Activated T-helper 1 cell treated with anti-CD3 and anti-CD28 coated beads, Interleukin-12 subunit alpha, Interleukin-12 subunit beta, Interleukin-2, Interleukin-4 antibody, amounts not matched to agents 30 ng/mL and 10 ng/mL and 1 ng/mL, durations not matched to agents 14 hours and 24 hours and 36 hours (primary cell): ENCODE results near the gene LUC7L2. TPM values are rescaled to one million over a fixed set of nuclear protein-coding genes. Genes with fewer than 3 reads are reported as not detected.
"Not testable (repeated sequence)": the region's sequence is repeated elsewhere in the genome, so short reads cannot be mapped to it uniquely, and the experiment has no call there.

Experiments
- DNase-seq: peaks from one replicate; pipeline ENCODE4 v3.0.0; 2021; ENCODE audit warnings: low spot score
- H3K27ac Mint-ChIP-seq: one replicate; pipeline ENCODE4 v1.8.0; 2021; ENCODE audit warnings: mild to moderate bottlenecking, mixed read lengths
- H3K27me3 Mint-ChIP-seq: one replicate; pipeline ENCODE4 v1.8.0; 2022; ENCODE audit warnings: mild to moderate bottlenecking, moderate library complexity, mixed read lengths; ENCODE audit not compliant: insufficient read depth
- H3K36me3 Mint-ChIP-seq: one replicate; pipeline ENCODE4 v1.8.0; 2021; ENCODE audit warnings: low read depth, mixed read lengths
- H3K4me1 Mint-ChIP-seq: one replicate; pipeline ENCODE4 v1.8.0; 2021; ENCODE audit warnings: low read depth, mixed read lengths
- H3K4me3 Mint-ChIP-seq: one replicate; pipeline ENCODE4 v1.8.0; 2021; ENCODE audit warnings: mild to moderate bottlenecking, moderate library complexity, mixed read lengths
- H3K9me3 Mint-ChIP-seq: one replicate; pipeline ENCODE4 v1.8.0; 2021; ENCODE audit warnings: mixed read lengths
- intact Hi-C: fragments of 100-400 bp; cut with micrococcal nuclease; formaldehyde crosslinking; loops from one replicate; pipeline ENCODE4 v1.15.1; 2024
- total RNA-seq: library from RNA; stranded (reverse); gene quantifications from 2 replicates; pipeline ENCODE4 v1.2.3, GENCODE V29; 2022

The LUC7L2 gene
- 179 and 194 TPM in 2 replicates for total RNA-seq

DNA sequence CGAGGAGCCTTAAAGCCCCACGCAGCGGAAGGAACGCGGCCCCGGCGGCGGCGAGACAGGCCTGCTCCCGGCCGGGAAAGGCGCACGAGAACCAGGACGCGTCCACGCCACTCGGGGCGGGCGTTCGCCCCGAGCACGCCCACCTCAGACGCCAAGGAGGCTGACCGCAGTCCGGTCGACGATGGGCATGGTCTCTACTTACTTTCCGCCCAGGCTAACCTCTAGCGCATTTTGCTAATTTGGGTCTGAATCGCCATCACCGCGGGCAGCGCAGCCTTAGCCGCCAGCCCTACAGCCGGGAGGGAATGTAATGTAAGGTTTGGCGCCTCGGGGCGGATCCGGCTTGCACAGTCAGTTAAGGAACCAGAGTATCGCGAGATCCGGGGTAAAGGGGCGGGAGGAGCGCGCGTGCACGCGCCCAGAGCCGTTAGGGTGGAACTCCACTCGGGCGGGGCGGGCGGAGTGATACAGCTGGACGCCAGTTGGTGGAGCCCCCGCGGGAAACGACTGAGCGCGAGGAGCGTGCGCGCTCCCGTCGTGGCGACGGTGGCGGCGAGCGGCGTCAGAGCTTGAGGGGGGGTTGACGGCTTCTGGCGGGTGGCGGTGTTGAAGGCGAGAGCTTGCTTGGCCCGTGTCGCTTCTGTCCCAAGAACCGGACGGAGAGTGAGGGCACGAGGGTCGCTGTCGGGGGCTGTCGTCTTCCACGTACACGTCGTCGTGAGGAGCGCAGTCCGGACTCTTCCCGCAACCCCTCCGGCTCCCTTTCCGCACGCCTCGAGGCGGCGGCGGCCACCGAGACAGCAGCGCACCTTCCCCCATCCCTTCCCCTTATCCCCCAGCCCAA lies at the start of gene LUC7L2:
TSS of gene LUC7L2 (plus strand) at position 529 of the 844 bp plus-strand sequence. CDS start 368 bp downstream, outside the sequence.
- Mint-ChIP-seq H3K4me3 (peak within 1 kb of the TSS; percentile 88), H3K9me3 (no peaks in the 10 kb centered on the region), H3K36me3 (peaks cover 19% of the 10 kb centered on the region), H3K4me1 (peaks cover 29% of the 10 kb centered on the region), H3K27ac (peak within 1 kb of the TSS; percentile 97), H3K27me3 (no peaks in the 10 kb centered on the region)
- peak; percentile 99 for DNase-seq
- intact Hi-C loops = loop anchor here (1.0 to 10.0 kb wide), 9 partner anchors 19 to 1655 kb away; partner anchors contain the start of genes HIPK2, KDM7A, MKRN1 and MRPS33

- Mint-ChIP-seq H3K27ac (no peak overlapping the region), H3K4me3 (no peak overlapping the region), H3K9me3 (no peaks in the 10 kb centered on the region), H3K27me3 (peaks cover 3% of the 10 kb centered on the region), H3K36me3 (no peaks in the 10 kb centered on the region), H3K4me1 (no peaks in the 10 kb centered on the region)
- DNase-seq = no peak
- intact Hi-C loops = no loop called here
Observed at GRCh38 chr7:139317939-139318505, 41.7 kb upstream of the LUC7L2 start.

GRCh38 chr7:139321071-139321745 lies 38.5 kb upstream of the LUC7L2 start:
- Mint-ChIP-seq H3K4me1 (no peaks in the 10 kb centered on the region), H3K36me3 (no peaks in the 10 kb centered on the region), H3K27me3 (peaks cover 6% of the 10 kb centered on the region), H3K9me3 (no peaks in the 10 kb centered on the region), H3K4me3 (no peak overlapping the region), H3K27ac (no peak overlapping the region)
- DNase-seq = no peak
- intact Hi-C loops = no loop called here

- H3K36me3 Mint-ChIP-seq, H3K4me1 Mint-ChIP-seq, H3K9me3 Mint-ChIP-seq, H3K27me3 Mint-ChIP-seq, H3K4me3 Mint-ChIP-seq, intact Hi-C loops, DNase-seq, H3K27ac Mint-ChIP-seq: not testable (repeated sequence)
Observed at GRCh38 chr7:139324709-139325108, 35.0 kb upstream of the LUC7L2 start.

DNA sequence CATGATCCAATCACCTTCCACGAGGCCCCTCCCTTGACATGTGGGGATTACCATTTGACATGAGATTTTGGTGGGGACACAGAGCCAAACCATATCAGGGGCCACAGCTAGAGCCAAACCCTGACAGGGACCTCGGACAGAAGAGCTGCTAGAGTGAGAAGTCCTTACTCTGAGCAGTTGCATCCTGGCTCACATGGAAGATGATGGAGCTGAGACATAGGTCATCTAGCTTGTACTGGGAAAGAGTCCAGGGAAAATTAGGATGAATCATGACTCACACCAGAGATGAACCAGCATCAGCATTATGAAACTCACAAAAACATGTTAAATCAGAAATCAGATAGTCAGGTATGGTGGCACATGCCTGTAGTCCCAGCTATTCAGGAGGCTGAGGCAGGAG lies 31.3 kb upstream of the LUC7L2 start:
- Mint-ChIP-seq H3K27me3 (peaks cover 8% of the 10 kb centered on the region), H3K36me3 (no peaks in the 10 kb centered on the region), H3K9me3 (peaks cover 4% of the 10 kb centered on the region), H3K4me1 (peaks cover 6% of the 10 kb centered on the region), H3K4me3 (no peak overlapping the region), H3K27ac (no peak overlapping the region)
- DNase-seq = no peak
- intact Hi-C loops = no loop called here

DNA sequence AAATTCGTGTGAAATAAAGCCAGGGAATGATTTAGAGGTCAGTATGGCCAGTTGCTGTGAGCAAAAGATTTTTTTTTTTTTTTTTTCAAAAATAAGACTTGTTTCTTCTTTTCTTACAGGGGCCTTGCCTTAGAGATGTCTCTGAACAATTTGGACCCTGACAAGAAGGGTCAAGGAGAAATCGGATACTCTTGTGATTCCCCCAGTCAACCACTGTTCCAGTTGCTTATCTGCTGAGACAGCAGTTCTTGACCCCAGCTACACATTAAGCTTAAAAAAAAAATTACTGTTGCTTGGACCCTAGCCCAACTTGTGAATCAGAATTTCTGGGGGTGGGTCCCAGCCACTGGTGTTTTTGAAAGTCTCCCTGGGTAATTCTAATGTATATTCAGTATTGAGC lies 30.6 kb upstream of the LUC7L2 start:
- no peaks in the 10 kb centered on the region for H3K36me3 Mint-ChIP-seq
- H3K27ac Mint-ChIP-seq = no peak overlapping the region
- H3K27me3 Mint-ChIP-seq = peaks cover 8% of the 10 kb centered on the region
- DNase-seq = no peak
- no peak overlapping the region for H3K4me3 Mint-ChIP-seq
- peaks cover 6% of the 10 kb centered on the region for H3K4me1 Mint-ChIP-seq
- H3K9me3 Mint-ChIP-seq = peaks cover 4% of the 10 kb centered on the region
- intact Hi-C loops = no loop called here

- no peak overlapping the region for H3K27ac Mint-ChIP-seq
- intact Hi-C loops = no loop called here
- H3K4me1 Mint-ChIP-seq = peaks cover 6% of the 10 kb centered on the region
- no peak overlapping the region for H3K4me3 Mint-ChIP-seq
- H3K36me3 Mint-ChIP-seq = no peaks in the 10 kb centered on the region
- H3K27me3 Mint-ChIP-seq = peaks cover 8% of the 10 kb centered on the region
- H3K9me3 Mint-ChIP-seq = peaks cover 4% of the 10 kb centered on the region
- no peak for DNase-seq
Observed at GRCh38 chr7:139330333-139331030, 29.2 kb upstream of the LUC7L2 start.

GRCh38 chr7:139332697-139333359 lies 26.9 kb upstream of the LUC7L2 start:
- H3K9me3 Mint-ChIP-seq = peaks cover 4% of the 10 kb centered on the region
- intact Hi-C loops = no loop called here
- no peaks in the 10 kb centered on the region for H3K36me3 Mint-ChIP-seq
- H3K4me3 Mint-ChIP-seq = no peak overlapping the region
- peaks cover 6% of the 10 kb centered on the region for H3K4me1 Mint-ChIP-seq
- H3K27ac Mint-ChIP-seq = no peak overlapping the region
- peaks cover 6% of the 10 kb centered on the region for H3K27me3 Mint-ChIP-seq
- DNase-seq = no peak

GRCh38 chr7:139333443-139333842 lies 26.3 kb upstream of the LUC7L2 start:
- H3K27ac Mint-ChIP-seq, H3K4me1 Mint-ChIP-seq, H3K4me3 Mint-ChIP-seq, intact Hi-C loops, H3K36me3 Mint-ChIP-seq, H3K27me3 Mint-ChIP-seq, H3K9me3 Mint-ChIP-seq, DNase-seq: not testable (repeated sequence)

- DNase-seq = no peak
- H3K27me3 Mint-ChIP-seq = peaks cover 5% of the 10 kb centered on the region
- H3K27ac Mint-ChIP-seq = no peak overlapping the region
- no peak overlapping the region for H3K4me3 Mint-ChIP-seq
- peaks cover 9% of the 10 kb centered on the region for H3K9me3 Mint-ChIP-seq
- no peaks in the 10 kb centered on the region for H3K36me3 Mint-ChIP-seq
- peaks cover 12% of the 10 kb centered on the region for H3K4me1 Mint-ChIP-seq
- intact Hi-C loops = no loop called here
Observed at GRCh38 chr7:139334399-139335150, 25.1 kb upstream of the LUC7L2 start.

GRCh38 chr7:139339025-139339424 lies 20.7 kb upstream of the LUC7L2 start:
- peaks cover 8% of the 10 kb centered on the region for H3K27me3 Mint-ChIP-seq
- H3K27ac Mint-ChIP-seq = peak overlapping the region; percentile 81
- intact Hi-C loops = no loop called here
- DNase-seq = no peak
- peaks cover 2% of the 10 kb centered on the region for H3K36me3 Mint-ChIP-seq
- peaks cover 31% of the 10 kb centered on the region for H3K4me1 Mint-ChIP-seq
- H3K4me3 Mint-ChIP-seq = peak overlapping the region; percentile 91
- peaks cover 5% of the 10 kb centered on the region for H3K9me3 Mint-ChIP-seq

DNA sequence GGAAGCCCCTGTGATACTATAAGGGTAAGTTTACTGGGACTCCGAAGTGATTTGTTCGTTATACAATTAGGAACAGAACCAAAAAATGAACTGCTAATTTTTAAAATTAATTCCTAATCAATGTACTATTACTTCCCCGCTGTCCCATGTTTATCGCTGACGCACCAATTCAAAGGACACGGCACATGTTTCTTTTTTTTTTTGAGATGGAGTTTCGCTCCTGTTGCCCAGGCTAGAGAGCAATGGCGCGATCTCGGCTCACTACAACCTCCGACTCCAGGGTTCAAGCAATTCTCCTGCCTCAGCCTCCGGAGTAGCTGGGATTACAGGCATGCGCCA lies 20.0 kb upstream of the LUC7L2 start:
- peak overlapping the region; percentile 91 for H3K4me3 Mint-ChIP-seq
- H3K9me3 Mint-ChIP-seq = peaks cover 5% of the 10 kb centered on the region
- intact Hi-C loops = loop anchor here (1.0 to 5.0 kb wide), 10 partner anchors 20 to 1588 kb away; partner anchors contain the start of genes CREB3L2, KDM7A, LUC7L2 and UBN2
- H3K36me3 Mint-ChIP-seq = peaks cover 4% of the 10 kb centered on the region
- peaks cover 8% of the 10 kb centered on the region for H3K27me3 Mint-ChIP-seq
- H3K27ac Mint-ChIP-seq = peak overlapping the region; percentile 100
- DNase-seq = no peak
- H3K4me1 Mint-ChIP-seq = peaks cover 31% of the 10 kb centered on the region
